PC-3 (cell line): ENCODE measurements around the gene LBR. TPM values are rescaled to one million over a fixed set of nuclear protein-coding genes. Genes with fewer than 3 reads are reported as not detected.

ENCODE experiments used
- ATAC-seq: fragments of 200-7000 bp; cut with Tn5 transposase; 2 replicates; pipeline ENCODE4 v1.9.1; 2020; ENCODE audit warnings: mild to moderate bottlenecking, moderate library complexity
- BruUV-seq: library from RNA; stranded (reverse); fragments of 400-500 nt; replicated peaks from 2 replicates; lab custom pipeline; 2021; lab: Mats Ljungman, UMichigan
- CTCF ChIA-PET: fragments of 300-600 bp; sonication (Branson Sonifier 250); formaldehyde crosslinking; loops from one replicate; lab custom pipeline; 2022; ENCODE audit warnings: antibody characterized with exemption; lab: Charles Lee
- POLR2A ChIA-PET: fragments of 300-600 bp; sonication (Branson Sonifier 250); formaldehyde crosslinking; loops from one replicate; lab custom pipeline; 2022; ENCODE audit warnings: antibody characterized with exemption; ENCODE audit not compliant: unreplicated experiment; lab: Charles Lee
- DNase-seq: peaks from one replicate; pipeline ENCODE4 v3.0.0-alpha.2; 2015
- H2AFZ ChIP-seq: fragments of 300-600 bp; sonication (generic); 2 replicates; pipeline ENCODE4 v1.6.0; 2016; ENCODE audit warnings: antibody characterized with exemption, low read length
- H3F3A ChIP-seq: fragments of 300-600 bp; sonication (generic); one replicate; pipeline ENCODE4 v1.6.0; 2017; ENCODE audit warnings: antibody characterized with exemption, low read length, control low read depth, mild to moderate bottlenecking; ENCODE audit not compliant: unreplicated experiment
- H3K27ac ChIP-seq: fragments of 300-600 bp; sonication (generic); 2 replicates; pipeline ENCODE4 v1.5.1; 2016; ENCODE audit warnings: mild to moderate bottlenecking, low read length
- H3K27me3 ChIP-seq: fragments of 300-600 bp; sonication (generic); 2 replicates; pipeline ENCODE4 v1.6.1; 2016; ENCODE audit warnings: low read length, mixed read lengths
- H3K36me3 ChIP-seq: fragments of 300-600 bp; sonication (generic); 2 replicates; pipeline ENCODE4 v1.6.1; 2016; ENCODE audit warnings: low read depth, mixed run types, low read length, mixed read lengths
- H3K4me1 ChIP-seq: fragments of 300-600 bp; sonication (generic); 2 replicates; pipeline ENCODE4 v1.5.1; 2016; ENCODE audit warnings: low read length; ENCODE audit not compliant: insufficient read depth
- H3K4me2 ChIP-seq: fragments of 300-600 bp; sonication (generic); 2 replicates; pipeline ENCODE4 v1.6.0; 2016; ENCODE audit warnings: low read length
- H3K4me3 ChIP-seq: fragments of 300-600 bp; sonication (generic); 2 replicates; pipeline ENCODE4 v1.5.1; 2016; ENCODE audit warnings: mild to moderate bottlenecking, low read length, mixed read lengths
- H3K79me2 ChIP-seq: fragments of 300-600 bp; sonication (generic); 2 replicates; pipeline ENCODE4 v1.6.1; 2017; ENCODE audit warnings: low read length, mixed read lengths
- H3K9ac ChIP-seq: fragments of 300-600 bp; sonication (generic); 2 replicates; pipeline ENCODE4 v1.6.0; 2016; ENCODE audit warnings: mild to moderate bottlenecking, low read length
- H3K9me2 ChIP-seq: fragments of 300-600 bp; sonication (generic); replicated peaks from 2 replicates; pipeline ENCODE4 v1.6.1; 2016; ENCODE audit warnings: mixed run types, low read length, mixed read lengths
- H3K9me3 ChIP-seq: fragments of 300-600 bp; sonication (generic); 2 replicates; pipeline ENCODE4 v1.6.1; 2016; ENCODE audit warnings: low read length, mixed read lengths
- H4K20me1 ChIP-seq: fragments of 300-600 bp; sonication (generic); 2 replicates; pipeline ENCODE4 v1.6.1; 2016; ENCODE audit warnings: low read length, mixed read lengths
- EZH2 ChIP-seq: fragments of 300-600 bp; sonication (generic); IDR thresholded peaks from one replicate; pipeline ENCODE4 v1.6.1; 2017; ENCODE audit warnings: antibody characterized with exemption, mild to moderate bottlenecking, low read length; ENCODE audit not compliant: unreplicated experiment
- EZH2phosphoT487 ChIP-seq: fragments of 300-600 bp; sonication (generic); IDR thresholded peaks from 2 replicates; pipeline ENCODE4 v1.6.1; 2018; ENCODE audit warnings: mild to moderate bottlenecking, antibody characterized with exemption, low read length, borderline replicate concordance
- intact Hi-C: fragments of 100-400 bp; cut with micrococcal nuclease; formaldehyde crosslinking; loops from 2 replicates; pipeline ENCODE4 v1.9.0; 2023
- total RNA-seq: library from RNA; depleted of rRNA; stranded (reverse); fragments of >200 nt; gene quantifications from 2 replicates; pipeline ENCODE4 v1.2.3, GENCODE V29; 2014
- TF ChIP-seq, protein P1 (sequence below): fragments of 300-600 bp; sonication (generic); conservative IDR thresholded peaks from 2 replicates; pipeline ENCODE4 v1.5.1; 2017; ENCODE audit warnings: antibody characterized with exemption, low read depth, mild to moderate bottlenecking, low read length

The LBR gene
- total RNA-seq, 1 experiment from 2014 or later = 35.1 TPM

DNA sequence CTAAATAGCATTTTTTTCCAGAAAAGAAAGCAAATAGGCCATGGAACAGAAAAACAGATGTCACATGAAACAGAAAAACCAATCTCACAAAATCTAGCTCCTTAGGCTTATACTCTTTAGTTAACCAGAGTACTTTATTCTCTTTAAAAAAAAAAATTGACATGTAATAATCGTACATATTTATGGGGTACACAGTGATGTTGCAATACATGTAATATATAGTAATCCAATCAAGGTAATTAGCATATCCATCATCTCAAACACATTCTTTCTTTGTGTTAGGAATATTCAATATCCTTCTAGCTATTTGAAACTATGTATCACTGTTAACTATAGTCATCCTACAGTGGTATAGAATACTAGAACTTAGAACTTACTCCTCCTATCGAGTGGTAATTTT, 20.1 kb downstream of the LBR start:
- no peak overlapping the region for H2AFZ ChIP-seq
- H3K9me3 ChIP-seq = no peaks in the 10 kb centered on the region
- no peaks in the 10 kb centered on the region for H4K20me1 ChIP-seq
- no peaks in the 10 kb centered on the region for H3K9me2 ChIP-seq
- H3K4me2 ChIP-seq = no peak overlapping the region
- TF ChIP-seq EZH2phosphoT487 (no peak), EZH2 (no peak)
- TF ChIP-seq, protein P1, sequence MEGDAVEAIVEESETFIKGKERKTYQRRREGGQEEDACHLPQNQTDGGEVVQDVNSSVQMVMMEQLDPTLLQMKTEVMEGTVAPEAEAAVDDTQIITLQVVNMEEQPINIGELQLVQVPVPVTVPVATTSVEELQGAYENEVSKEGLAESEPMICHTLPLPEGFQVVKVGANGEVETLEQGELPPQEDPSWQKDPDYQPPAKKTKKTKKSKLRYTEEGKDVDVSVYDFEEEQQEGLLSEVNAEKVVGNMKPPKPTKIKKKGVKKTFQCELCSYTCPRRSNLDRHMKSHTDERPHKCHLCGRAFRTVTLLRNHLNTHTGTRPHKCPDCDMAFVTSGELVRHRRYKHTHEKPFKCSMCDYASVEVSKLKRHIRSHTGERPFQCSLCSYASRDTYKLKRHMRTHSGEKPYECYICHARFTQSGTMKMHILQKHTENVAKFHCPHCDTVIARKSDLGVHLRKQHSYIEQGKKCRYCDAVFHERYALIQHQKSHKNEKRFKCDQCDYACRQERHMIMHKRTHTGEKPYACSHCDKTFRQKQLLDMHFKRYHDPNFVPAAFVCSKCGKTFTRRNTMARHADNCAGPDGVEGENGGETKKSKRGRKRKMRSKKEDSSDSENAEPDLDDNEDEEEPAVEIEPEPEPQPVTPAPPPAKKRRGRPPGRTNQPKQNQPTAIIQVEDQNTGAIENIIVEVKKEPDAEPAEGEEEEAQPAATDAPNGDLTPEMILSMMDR = no peak
- CTCF ChIA-PET = no interaction called here
- no peaks in the 10 kb centered on the region for H3F3A ChIP-seq
- no peak overlapping the region for H3K9ac ChIP-seq
- H3K4me1 ChIP-seq = no peaks in the 10 kb centered on the region
- no peaks in the 10 kb centered on the region for H3K79me2 ChIP-seq
- BruUV-seq = no TSS peak
- DNase-seq = no peak
- H3K27me3 ChIP-seq = no peaks in the 10 kb centered on the region
- no peak overlapping the region for H3K4me3 ChIP-seq
- intact Hi-C loops = no loop called here
- peaks cover 46% of the 10 kb centered on the region for H3K36me3 ChIP-seq
- no peak for ATAC-seq
- POLR2A ChIA-PET = no interaction called here
- H3K27ac ChIP-seq = no peak overlapping the region

DNA sequence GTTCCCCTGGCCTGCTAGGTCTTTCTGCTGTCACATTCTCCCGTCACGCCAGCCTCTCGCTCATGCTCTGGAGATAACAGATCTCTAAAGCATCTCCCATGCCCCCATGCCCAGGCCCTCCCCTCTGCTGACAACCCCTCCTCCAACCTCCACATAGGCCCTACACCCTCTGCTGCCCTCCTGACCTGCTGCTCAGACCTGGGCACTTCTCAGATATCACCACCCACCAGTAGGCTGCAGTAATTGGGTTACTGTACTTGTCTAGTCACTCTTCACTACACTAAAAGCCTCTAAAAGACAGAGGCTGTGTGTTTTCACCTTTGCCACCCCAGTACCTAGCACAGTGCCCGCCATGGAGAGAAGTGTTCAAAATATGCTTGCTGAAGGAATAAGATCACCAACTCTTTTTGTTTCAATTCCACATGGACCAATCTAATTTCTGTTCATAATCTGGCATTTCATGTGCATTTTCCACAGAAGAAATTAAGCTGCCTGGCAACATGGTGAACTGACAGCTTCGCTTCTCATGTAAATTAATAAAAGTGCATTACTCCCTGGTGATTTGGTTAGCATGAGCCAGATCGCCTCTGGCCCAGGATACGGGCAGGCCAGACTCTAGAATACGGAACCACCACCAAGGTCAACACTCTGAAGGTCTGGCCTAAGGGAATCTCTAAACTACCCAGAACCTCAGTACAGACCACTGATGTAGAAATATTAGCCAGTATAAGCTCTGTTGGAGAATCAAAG, 20.7 kb downstream of the LBR start:
- Histone ChIP-seq H4K20me1 (no peaks in the 10 kb centered on the region), H3K27me3 (no peaks in the 10 kb centered on the region), H3K4me2 (no peak overlapping the region), H3K27ac (no peak overlapping the region), H3K4me1 (no peaks in the 10 kb centered on the region), H3K79me2 (no peaks in the 10 kb centered on the region), H3K9me2 (no peaks in the 10 kb centered on the region), H3K9me3 (no peaks in the 10 kb centered on the region), H3K4me3 (no peak overlapping the region), H3K9ac (no peak overlapping the region), H3F3A (no peaks in the 10 kb centered on the region), H3K36me3 (peaks cover 46% of the 10 kb centered on the region), H2AFZ (no peak overlapping the region)
- ChIA-PET CTCF (no interaction called here), POLR2A (no interaction called here)
- ATAC-seq (no peak), DNase-seq (no peak)
- no TSS peak for BruUV-seq
- TF ChIP-seq, protein P1 = no peak
- TF ChIP-seq EZH2 (no peak), EZH2phosphoT487 (no peak)
- intact Hi-C loops = no loop called here

DNA sequence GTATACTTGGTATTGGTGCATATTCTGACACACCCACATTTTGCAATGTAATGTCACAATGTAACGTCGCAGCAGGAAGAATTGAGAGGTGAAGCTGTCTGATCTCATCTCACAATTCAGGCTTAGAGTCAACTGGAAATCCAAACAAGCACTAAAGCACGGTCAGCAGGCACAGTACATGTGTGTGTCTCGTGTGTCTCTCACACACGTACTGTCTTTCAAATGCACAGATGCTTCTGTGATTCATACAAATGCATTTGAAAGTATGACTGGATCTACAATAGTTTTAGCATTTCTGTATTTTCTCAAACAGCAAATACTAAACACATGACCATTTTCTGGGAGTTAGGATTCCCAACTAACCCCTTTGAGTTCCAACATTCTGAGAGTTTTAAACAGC, 26.9 kb downstream of the LBR start:
- no peak overlapping the region for H3K27ac ChIP-seq
- POLR2A ChIA-PET = no interaction called here
- intact Hi-C loops = no loop called here

More for the DNA sequence above, 26.9 kb downstream of the LBR start:
- Histone ChIP-seq H3K36me3 (peaks cover 35% of the 10 kb centered on the region), H3K4me2 (no peak overlapping the region), H3K4me1 (no peaks in the 10 kb centered on the region), H3K4me3 (no peak overlapping the region), H3K79me2 (no peaks in the 10 kb centered on the region), H3K9me3 (no peaks in the 10 kb centered on the region), H3K27me3 (no peaks in the 10 kb centered on the region), H3K9ac (no peak overlapping the region), H2AFZ (no peak overlapping the region), H4K20me1 (no peaks in the 10 kb centered on the region), H3K9me2 (no peaks in the 10 kb centered on the region), H3F3A (no peaks in the 10 kb centered on the region)
- CTCF ChIA-PET = no interaction called here
- TF ChIP-seq EZH2phosphoT487 (no peak), EZH2 (no peak)
- TF ChIP-seq, protein P1 = no peak
- ATAC-seq = no peak
- no TSS peak for BruUV-seq
- no peak for DNase-seq
